GM23338 (cell line): ENCODE results near the gene YPEL2. TPM values are rescaled to one million over a fixed set of nuclear protein-coding genes. Genes with fewer than 3 reads are reported as not detected.

Experiments
- ATAC-seq: fragments of 200-7000 bp; cut with Tn5 transposase; 3 replicates; pipeline ENCODE4 v1.9.1; 2020
- DNase-seq: peaks from one replicate; pipeline ENCODE4 v3.0.0-alpha.2; 2015; ENCODE audit warnings: low spot score
- H2AFZ ChIP-seq: fragments of 200-600 bp; sonication (generic); 2 replicates; pipeline ENCODE4 v1.8.0; 2016; ENCODE audit warnings: antibody characterized with exemption, mild to moderate bottlenecking, moderate library complexity
- H3F3A ChIP-seq: fragments of 200-600 bp; sonication (generic); replicated peaks from 2 replicates; pipeline ENCODE4 v1.8.0; 2017; ENCODE audit warnings: antibody characterized with exemption, mixed run types, low read depth
- H3K27ac ChIP-seq: fragments of 200-600 bp; sonication (generic); 2 replicates; pipeline ENCODE4 v1.6.1; 2016; ENCODE audit warnings: low read depth
- H3K27me3 ChIP-seq: fragments of 200-600 bp; sonication (generic); 2 replicates; pipeline ENCODE4 v1.8.0; 2016; ENCODE audit warnings: mild to moderate bottlenecking, mixed run types, moderate library complexity; ENCODE audit not compliant: insufficient read depth
- H3K36me3 ChIP-seq: fragments of 200-600 bp; sonication (generic); 2 replicates; pipeline ENCODE4 v1.8.0; 2016; ENCODE audit warnings: mild to moderate bottlenecking; ENCODE audit not compliant: insufficient read depth
- H3K4me1 ChIP-seq: fragments of 200-600 bp; sonication (generic); 2 replicates; pipeline ENCODE4 v1.8.0; 2016; ENCODE audit warnings: mild to moderate bottlenecking, moderate library complexity; ENCODE audit not compliant: insufficient read depth
- H3K4me2 ChIP-seq: fragments of 200-600 bp; sonication (generic); 2 replicates; pipeline ENCODE4 v1.7.1; 2017; ENCODE audit warnings: mixed run types
- H3K4me3 ChIP-seq: fragments of 200-600 bp; sonication (generic); 2 replicates; pipeline ENCODE4 v1.6.1; 2016; ENCODE audit warnings: mixed run types
- H3K79me2 ChIP-seq: fragments of 200-600 bp; sonication (generic); replicated peaks from 2 replicates; pipeline ENCODE4 v1.8.0; 2017; ENCODE audit warnings: mild to moderate bottlenecking; ENCODE audit not compliant: insufficient read depth
- H3K9me2 ChIP-seq: fragments of 200-600 bp; sonication (generic); 2 replicates; pipeline ENCODE4 v1.8.0; 2017; ENCODE audit not compliant: insufficient read depth
- H4K20me1 ChIP-seq: fragments of 200-600 bp; sonication (generic); replicated peaks from 2 replicates; pipeline ENCODE4 v1.8.0; 2017; ENCODE audit warnings: mild to moderate bottlenecking; ENCODE audit not compliant: insufficient read depth
- H3K27ac Mint-ChIP-seq: 2 replicates; pipeline ENCODE4 v1.8.0; 2020; ENCODE audit warnings: inconsistent platforms, mild to moderate bottlenecking, moderate library complexity, mixed read lengths
- H3K27me3 Mint-ChIP-seq: 3 replicates; pipeline ENCODE4 v1.8.0; 2022; ENCODE audit warnings: low read depth, mild to moderate bottlenecking, moderate library complexity, mixed read lengths, inconsistent platforms; ENCODE audit not compliant: insufficient read depth, poor library complexity
- H3K36me3 Mint-ChIP-seq: 3 replicates; pipeline ENCODE4 v1.8.0; 2021; ENCODE audit warnings: low read depth, mild to moderate bottlenecking, inconsistent platforms, moderate library complexity, mixed read lengths
- H3K4me1 Mint-ChIP-seq: 3 replicates; pipeline ENCODE4 v1.8.0; 2020; ENCODE audit warnings: mild to moderate bottlenecking, inconsistent platforms, mixed read lengths
- H3K4me3 Mint-ChIP-seq: 3 replicates; pipeline ENCODE4 v1.8.0; 2021; ENCODE audit warnings: moderate library complexity, mild to moderate bottlenecking, inconsistent platforms, mixed read lengths
- H3K9me3 Mint-ChIP-seq: 3 replicates; pipeline ENCODE4 v1.8.0; 2020; ENCODE audit warnings: moderate library complexity, mild to moderate bottlenecking, inconsistent platforms, mixed read lengths
- CREB1 ChIP-seq: fragments of 250-450 bp; sonication (Bioruptor Pico); IDR thresholded peaks from 2 replicates; pipeline ENCODE4 v1.5.0; 2020; ENCODE audit warnings: low read depth, mild to moderate bottlenecking, moderate library complexity
- EZH2 ChIP-seq: fragments of 200-600 bp; sonication (generic); IDR thresholded peaks from one replicate; pipeline ENCODE4 v1.8.0; 2017; ENCODE audit warnings: antibody characterized with exemption, mild to moderate bottlenecking, low read depth; ENCODE audit not compliant: unreplicated experiment
- EZH2phosphoT487 ChIP-seq: fragments of 200-600 bp; sonication (generic); IDR thresholded peaks from one replicate; pipeline ENCODE4 v1.8.1; 2018; ENCODE audit warnings: antibody characterized with exemption; ENCODE audit not compliant: unreplicated experiment
- JUNB ChIP-seq: IDR thresholded peaks from one replicate; pipeline ENCODE4 v1.6.1; 2016; ENCODE audit warnings: antibody characterized with exemption; ENCODE audit not compliant: unreplicated experiment
- NANOG ChIP-seq: IDR thresholded peaks from 2 replicates; pipeline ENCODE4 v1.6.1; 2016; ENCODE audit warnings: antibody characterized with exemption, borderline replicate concordance
- POLR2AphosphoS5 ChIP-seq: IDR thresholded peaks from 2 replicates; pipeline ENCODE4 v1.6.1; 2016; ENCODE audit warnings: antibody characterized with exemption, low read depth
- STAT1 ChIP-seq: IDR thresholded peaks from one replicate; pipeline ENCODE4 v1.6.1; 2016; ENCODE audit warnings: antibody characterized with exemption; ENCODE audit not compliant: unreplicated experiment
- ZNF114 ChIP-seq: fragments of 250-450 bp; sonication (Bioruptor Pico); IDR thresholded peaks from 2 replicates; pipeline ENCODE4 v1.5.0; 2020; ENCODE audit warnings: mild to moderate bottlenecking, moderate library complexity
- ZNF331 ChIP-seq: fragments of 250-450 bp; sonication (Bioruptor Pico); IDR thresholded peaks from 2 replicates; pipeline ENCODE4 v1.5.0; 2020; ENCODE audit warnings: low read depth, mild to moderate bottlenecking, moderate library complexity
- ZNF462 ChIP-seq: fragments of 250-450 bp; sonication (Bioruptor Pico); IDR thresholded peaks from 2 replicates; pipeline ENCODE4 v1.5.0; 2020; ENCODE audit warnings: mild to moderate bottlenecking, moderate library complexity
- polyA plus RNA-seq: library from polyadenylated mRNA; unstranded; fragments of >200 nt; fragmentation: Nextera tagmentation; extraction: Ambion mirVana; gene quantifications from 2 replicates; pipeline ENCODE4 v1.2.1, GENCODE V29; 2016
- total RNA-seq: library from RNA; depleted of rRNA; stranded (reverse); fragments of >200 nt; shearing (Covaris generic); gene quantifications from 2 replicates; pipeline ENCODE4 v1.2.3, GENCODE V29; 2014
- TF ChIP-seq, protein P1 (sequence below), 2 experiments: fragments of 200-600 bp in 1 of 2; sonication (generic) in 1 of 2; conservative IDR thresholded peaks; 2 replicates each; pipeline versions ENCODE4 v1.5.1 to v1.6.1; 2016 to 2017; ENCODE audit warnings: antibody characterized with exemption in 2 of 2, low read depth in 2 of 2, mild to moderate bottlenecking in 2 of 2, moderate library complexity in 1 of 2
- TF ChIP-seq, protein P2 (sequence below): IDR thresholded peaks from 2 replicates; pipeline ENCODE4 v1.6.1; 2016; ENCODE audit warnings: antibody characterized with exemption
- TF ChIP-seq, protein P3 (sequence below): IDR thresholded peaks from one replicate; pipeline ENCODE4 v1.6.1; 2018; ENCODE audit warnings: antibody characterized with exemption; ENCODE audit not compliant: unreplicated experiment

YPEL2 gene
- total and polyA plus RNA-seq, 2 experiments from 2014 or later: 4.1 to 5.2 TPM

DNA sequence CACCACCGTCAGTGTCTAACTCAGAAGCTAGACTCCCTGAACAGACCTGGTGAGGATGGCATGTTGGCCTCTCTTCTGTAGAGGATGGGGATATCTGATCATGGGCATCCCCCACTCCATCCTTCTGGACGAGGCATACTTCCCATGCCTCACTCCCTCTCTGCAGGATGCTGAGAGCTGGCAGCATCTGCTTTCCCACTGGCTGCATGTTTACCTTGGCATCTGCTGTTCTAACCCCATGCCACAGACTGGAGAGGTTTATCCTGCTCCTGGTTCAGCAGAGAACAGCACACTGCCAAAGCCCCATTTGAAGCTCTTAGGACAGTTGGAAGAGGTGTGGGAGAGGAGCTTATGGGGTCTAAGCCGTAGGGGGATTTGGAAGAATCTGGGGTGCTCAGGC is 46.0 kb downstream of the YPEL2 start:
- no peak overlapping the region for H3K4me3 Mint-ChIP-seq
- no peak overlapping the region for H3K27ac Mint-ChIP-seq
- Histone ChIP-seq H3K4me2 (no peak overlapping the region), H3F3A (no peaks in the 10 kb centered on the region), H3K4me1 (peaks cover 6% of the 10 kb centered on the region; the same call in 1 of the 2 replicates), H3K79me2 (no peaks in the 10 kb centered on the region), H2AFZ (no peak overlapping the region), H3K36me3 (no peaks in the 10 kb centered on the region), H3K27me3 (no peaks in the 10 kb centered on the region), H3K27ac (no peak overlapping the region), H4K20me1 (no peaks in the 10 kb centered on the region), H3K4me3 (no peak overlapping the region), H3K9me2 (0 out of 2 replicates have a peak, but pooled peaks cover 3% of the 10 kb centered on the region)
- H3K36me3 Mint-ChIP-seq: no peaks in the 10 kb centered on the region
- DNase-seq: no peak
- no peaks in the 10 kb centered on the region for H3K9me3 Mint-ChIP-seq
- TF ChIP-seq, protein P1, sequence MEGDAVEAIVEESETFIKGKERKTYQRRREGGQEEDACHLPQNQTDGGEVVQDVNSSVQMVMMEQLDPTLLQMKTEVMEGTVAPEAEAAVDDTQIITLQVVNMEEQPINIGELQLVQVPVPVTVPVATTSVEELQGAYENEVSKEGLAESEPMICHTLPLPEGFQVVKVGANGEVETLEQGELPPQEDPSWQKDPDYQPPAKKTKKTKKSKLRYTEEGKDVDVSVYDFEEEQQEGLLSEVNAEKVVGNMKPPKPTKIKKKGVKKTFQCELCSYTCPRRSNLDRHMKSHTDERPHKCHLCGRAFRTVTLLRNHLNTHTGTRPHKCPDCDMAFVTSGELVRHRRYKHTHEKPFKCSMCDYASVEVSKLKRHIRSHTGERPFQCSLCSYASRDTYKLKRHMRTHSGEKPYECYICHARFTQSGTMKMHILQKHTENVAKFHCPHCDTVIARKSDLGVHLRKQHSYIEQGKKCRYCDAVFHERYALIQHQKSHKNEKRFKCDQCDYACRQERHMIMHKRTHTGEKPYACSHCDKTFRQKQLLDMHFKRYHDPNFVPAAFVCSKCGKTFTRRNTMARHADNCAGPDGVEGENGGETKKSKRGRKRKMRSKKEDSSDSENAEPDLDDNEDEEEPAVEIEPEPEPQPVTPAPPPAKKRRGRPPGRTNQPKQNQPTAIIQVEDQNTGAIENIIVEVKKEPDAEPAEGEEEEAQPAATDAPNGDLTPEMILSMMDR (conservative IDR thresholded peaks at IDR 0.05; ENCODE audit: low read depth in 2 of 2): no peak
- TF ChIP-seq ZNF462 (CRISPR knock-in tag) (no peak), NANOG (no peak), CREB1 (no peak), STAT1 (no peak), EZH2 (no peak), POLR2AphosphoS5 (no peak), JUNB (no peak), ZNF331 (no peak), ZNF114 (CRISPR knock-in tag) (no peak), EZH2phosphoT487 (no peak)
- TF ChIP-seq, protein P2, sequence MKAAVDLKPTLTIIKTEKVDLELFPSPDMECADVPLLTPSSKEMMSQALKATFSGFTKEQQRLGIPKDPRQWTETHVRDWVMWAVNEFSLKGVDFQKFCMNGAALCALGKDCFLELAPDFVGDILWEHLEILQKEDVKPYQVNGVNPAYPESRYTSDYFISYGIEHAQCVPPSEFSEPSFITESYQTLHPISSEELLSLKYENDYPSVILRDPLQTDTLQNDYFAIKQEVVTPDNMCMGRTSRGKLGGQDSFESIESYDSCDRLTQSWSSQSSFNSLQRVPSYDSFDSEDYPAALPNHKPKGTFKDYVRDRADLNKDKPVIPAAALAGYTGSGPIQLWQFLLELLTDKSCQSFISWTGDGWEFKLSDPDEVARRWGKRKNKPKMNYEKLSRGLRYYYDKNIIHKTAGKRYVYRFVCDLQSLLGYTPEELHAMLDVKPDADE: no peak
- TF ChIP-seq, protein P3, sequence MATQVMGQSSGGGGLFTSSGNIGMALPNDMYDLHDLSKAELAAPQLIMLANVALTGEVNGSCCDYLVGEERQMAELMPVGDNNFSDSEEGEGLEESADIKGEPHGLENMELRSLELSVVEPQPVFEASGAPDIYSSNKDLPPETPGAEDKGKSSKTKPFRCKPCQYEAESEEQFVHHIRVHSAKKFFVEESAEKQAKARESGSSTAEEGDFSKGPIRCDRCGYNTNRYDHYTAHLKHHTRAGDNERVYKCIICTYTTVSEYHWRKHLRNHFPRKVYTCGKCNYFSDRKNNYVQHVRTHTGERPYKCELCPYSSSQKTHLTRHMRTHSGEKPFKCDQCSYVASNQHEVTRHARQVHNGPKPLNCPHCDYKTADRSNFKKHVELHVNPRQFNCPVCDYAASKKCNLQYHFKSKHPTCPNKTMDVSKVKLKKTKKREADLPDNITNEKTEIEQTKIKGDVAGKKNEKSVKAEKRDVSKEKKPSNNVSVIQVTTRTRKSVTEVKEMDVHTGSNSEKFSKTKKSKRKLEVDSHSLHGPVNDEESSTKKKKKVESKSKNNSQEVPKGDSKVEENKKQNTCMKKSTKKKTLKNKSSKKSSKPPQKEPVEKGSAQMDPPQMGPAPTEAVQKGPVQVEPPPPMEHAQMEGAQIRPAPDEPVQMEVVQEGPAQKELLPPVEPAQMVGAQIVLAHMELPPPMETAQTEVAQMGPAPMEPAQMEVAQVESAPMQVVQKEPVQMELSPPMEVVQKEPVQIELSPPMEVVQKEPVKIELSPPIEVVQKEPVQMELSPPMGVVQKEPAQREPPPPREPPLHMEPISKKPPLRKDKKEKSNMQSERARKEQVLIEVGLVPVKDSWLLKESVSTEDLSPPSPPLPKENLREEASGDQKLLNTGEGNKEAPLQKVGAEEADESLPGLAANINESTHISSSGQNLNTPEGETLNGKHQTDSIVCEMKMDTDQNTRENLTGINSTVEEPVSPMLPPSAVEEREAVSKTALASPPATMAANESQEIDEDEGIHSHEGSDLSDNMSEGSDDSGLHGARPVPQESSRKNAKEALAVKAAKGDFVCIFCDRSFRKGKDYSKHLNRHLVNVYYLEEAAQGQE: no peak
- peaks cover 18% of the 10 kb centered on the region for H3K4me1 Mint-ChIP-seq
- H3K27me3 Mint-ChIP-seq: no peaks in the 10 kb centered on the region
- no peak for ATAC-seq
